Measurements from ENCODE around the gene MAD1L1.
"Not testable (repeated sequence)": the region's sequence is repeated elsewhere in the genome, so short reads cannot be mapped to it uniquely, and the experiment has no call there.

Gene MAD1L1

GRCh38 chr7:1997537-1998076 lies 235.1 kb downstream of the MAD1L1 start:
- no peak for DNase-seq

DNA sequence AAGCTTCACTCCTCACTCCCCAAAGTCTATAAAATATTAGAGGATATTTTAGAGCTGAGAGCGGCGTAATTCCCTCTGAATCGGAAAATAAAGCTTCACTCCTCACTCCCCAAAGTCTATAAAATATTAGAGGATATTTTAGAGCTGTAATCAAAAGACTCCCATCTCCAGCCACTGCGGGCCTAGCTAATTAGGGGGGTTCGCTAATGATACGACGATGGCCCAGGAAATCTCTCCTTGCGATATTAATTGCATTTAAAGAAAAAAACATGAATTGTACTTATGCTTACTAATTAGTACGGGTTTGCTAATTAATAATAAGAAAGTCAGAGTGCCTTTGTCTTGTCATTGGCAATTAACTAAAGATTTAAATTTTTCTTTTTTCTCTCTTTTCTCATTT lies 235.9 kb downstream of the MAD1L1 start:
- DNase-seq = no peak

GRCh38 chr7:1995911-1996420 lies 236.8 kb downstream of the MAD1L1 start:
- not testable (repeated sequence) for DNase-seq

- no peak for DNase-seq
Measured at GRCh38 chr7:1995426-1995825, 237.3 kb downstream of the MAD1L1 start.

DNA sequence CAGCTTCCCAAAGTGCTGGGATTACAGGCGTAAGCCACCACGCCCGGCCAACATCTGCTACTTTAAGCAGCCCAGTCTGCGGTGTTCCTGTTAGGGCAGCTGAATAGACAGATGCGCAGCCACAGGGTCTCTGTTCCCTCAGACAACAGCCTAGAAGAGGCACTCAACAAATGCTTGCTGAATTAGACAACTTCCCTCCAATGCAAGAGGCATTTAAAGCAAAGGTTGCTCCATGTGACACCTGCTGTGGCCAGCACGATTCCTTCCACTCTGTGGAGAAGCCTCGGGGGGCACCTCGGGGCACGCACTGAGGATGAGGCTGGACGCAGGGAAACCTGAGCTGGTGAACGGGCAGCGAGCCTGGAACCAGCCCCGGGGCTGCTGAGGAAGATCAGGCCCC lies 237.8 kb downstream of the MAD1L1 start:
- no peak for DNase-seq

- no peak for DNase-seq
Measured at GRCh38 chr7:1993776-1994740, 238.7 kb downstream of the MAD1L1 start.

GRCh38 chr7:1993031-1993695 lies 239.6 kb downstream of the MAD1L1 start:
- DNase-seq = no peak

- no peak for DNase-seq
Measured at GRCh38 chr7:1992554-1992953, 240.2 kb downstream of the MAD1L1 start.

DNA sequence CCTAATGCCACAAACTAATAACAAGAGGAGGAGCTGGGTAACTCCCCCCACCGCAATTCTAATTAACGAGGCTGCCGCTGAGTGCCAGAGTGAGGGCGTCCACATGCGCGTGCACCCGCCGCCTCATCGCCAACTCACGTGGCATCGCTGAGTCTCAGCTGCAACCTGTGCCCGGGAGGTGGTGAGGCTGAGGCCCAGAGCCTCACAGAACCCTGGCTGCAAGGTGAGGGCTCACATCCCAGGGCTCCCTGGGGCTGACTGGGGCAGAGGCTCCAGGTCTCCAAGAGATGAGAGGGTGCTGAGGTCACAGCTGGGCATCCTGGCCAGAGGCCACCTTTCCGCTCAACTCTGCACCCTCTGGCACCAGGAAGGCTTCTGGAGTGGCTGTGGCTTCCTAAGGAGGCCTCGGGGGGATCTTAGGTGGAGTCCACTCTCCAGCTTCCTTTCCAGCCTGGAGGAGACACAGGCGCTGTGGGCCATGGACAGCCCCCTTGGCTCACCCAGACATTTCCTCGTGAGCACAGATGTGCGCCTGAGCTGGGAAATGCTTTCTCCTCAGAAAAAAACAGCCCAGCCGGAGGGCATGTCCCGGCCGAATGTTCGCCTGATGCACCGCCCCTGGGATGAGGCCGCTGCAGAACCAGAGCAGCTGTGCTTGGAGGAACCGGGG lies 242.6 kb downstream of the MAD1L1 start:
- DNase-seq = no peak

DNA sequence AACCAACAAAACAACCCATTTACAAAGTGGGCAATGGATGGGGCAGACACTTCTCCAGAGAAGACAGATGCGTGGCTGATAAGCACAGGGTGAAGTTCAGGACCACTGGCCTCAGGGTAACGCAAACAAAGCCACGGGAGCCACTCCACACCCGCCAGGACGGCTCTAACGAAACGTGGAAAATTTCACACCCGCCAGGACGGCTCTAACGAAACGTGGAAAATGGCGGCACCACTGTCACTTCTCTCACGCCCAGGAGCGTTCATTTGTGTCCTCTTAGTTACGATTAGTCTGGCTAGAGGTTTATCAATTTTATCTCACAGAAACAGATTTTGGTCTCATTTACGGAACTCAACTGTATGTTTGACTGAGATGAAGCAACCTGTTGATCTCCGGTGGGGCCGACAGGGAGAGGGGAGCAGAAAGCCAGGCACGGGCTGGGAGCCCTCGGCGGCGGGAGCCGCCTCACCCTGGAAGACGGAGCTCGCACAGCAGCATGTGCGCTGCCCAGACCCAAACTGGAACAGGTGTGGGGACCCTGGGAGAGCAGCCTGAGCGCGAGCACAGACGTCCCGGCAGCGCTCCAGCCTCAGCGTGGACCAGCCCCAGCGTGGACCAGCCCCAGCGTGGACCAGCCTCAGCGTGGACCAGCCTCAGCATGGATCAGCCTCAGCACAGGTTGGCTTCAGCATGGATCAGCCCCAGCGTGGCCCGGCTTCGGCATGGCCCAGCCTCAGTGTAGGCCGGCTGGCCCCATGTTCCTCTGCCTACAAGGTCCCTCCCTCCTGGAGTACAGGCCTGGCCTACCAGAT lies 243.5 kb downstream of the MAD1L1 start:
- DNase-seq = no peak

- DNase-seq = no peak
Measured at GRCh38 chr7:1988533-1988930, 244.2 kb downstream of the MAD1L1 start.

- no peak for DNase-seq
Measured at GRCh38 chr7:1987591-1988532, 244.9 kb downstream of the MAD1L1 start.

DNA sequence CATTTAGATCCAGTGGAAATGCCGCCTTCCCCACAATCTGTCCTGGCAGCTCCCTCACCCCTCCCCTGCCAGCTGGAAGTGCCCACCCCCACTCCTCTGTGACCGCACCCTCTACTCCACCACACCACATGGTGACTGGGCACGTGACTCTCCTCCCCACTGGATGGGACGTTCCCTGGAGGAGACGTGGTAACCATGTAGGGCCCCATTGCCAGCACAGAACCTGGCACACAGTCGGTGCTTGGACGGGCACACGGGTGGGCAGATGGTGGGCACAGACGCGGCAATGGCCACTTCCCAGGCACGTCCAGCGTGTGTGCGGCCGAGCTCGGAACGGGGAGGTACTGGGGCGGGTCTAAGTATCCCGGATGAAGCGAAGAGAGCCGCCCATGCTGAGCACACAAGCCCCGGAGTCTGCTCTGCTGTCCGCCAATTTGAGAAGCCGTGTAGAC lies 245.6 kb downstream of the MAD1L1 start:
- DNase-seq = no peak

DNA sequence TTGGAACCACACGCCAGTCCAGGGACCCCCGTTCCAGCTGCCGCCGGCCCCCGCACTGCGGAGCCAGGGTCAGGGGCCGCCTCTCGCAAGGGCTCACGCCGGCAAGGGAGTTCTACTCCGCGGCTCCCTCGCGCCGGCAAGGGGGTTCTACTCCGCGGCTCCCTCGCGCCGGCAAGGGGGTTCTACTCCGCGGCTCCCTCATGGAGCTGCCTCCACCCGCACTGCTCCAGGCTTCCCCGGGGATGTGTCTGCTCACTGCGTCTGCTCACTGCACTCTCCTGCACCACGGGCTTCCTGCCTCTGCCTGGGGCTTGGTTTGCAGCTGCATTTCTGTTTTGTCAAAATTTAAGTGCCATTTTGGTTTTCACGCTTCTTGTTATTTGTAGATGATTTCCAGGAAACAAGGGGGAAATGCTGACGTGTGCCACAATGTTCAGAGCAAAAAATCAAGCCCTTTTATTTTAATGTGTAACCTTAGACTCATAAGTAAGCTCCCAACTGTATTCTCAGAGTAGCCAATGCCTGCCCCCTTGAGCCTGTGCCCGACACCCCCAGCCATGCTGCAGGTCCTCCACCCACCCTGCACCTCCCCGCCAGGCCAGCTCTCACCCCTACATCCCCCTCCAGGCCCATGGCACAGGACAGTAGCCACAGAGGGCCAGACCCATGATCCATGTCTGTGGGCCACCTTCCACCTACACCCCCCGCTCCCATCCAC lies 246.2 kb downstream of the MAD1L1 start:
- no peak for DNase-seq

DNA sequence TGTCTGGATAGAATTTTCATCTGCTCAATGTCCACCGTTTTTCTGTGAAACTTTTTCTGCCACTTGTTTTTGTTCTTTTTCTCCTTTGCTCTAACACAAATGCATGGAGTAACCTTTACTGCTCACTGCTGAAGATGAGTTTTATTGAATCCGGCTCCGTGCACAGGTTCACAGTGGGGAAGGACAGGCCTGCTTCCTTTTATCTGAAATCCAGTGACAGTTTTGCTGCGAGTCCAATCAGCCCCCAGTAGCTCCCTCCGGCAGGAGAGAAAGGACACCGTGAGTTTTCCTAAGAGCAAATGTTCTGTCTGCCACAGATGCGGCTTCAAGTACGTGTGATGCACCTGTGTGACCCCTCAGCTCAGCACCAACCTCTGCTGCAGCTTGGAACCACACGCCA lies 246.8 kb downstream of the MAD1L1 start:
- no peak for DNase-seq

DNA sequence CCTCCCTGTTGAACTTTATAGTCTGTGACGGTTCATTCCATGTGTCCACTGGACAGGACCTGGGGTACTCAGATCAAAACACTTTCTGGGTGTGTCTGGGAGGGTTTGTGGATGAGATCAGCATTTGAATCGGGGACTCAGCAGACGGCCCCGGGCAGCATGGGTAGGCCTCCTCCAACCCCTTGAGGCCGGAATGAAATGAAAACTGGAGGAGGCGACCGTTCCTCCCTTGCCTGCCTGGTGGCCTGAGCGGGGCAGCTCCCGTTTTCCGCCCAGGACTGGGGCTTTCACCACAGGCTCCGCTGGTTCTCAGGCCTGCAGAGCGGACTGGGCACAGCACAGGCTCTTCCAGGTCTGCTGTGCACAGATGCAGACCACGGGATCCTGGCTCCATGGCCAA lies 247.7 kb downstream of the MAD1L1 start:
- DNase-seq = peak; percentile 5

- DNase-seq = no peak
Measured at GRCh38 chr7:1981878-1982230, 250.9 kb downstream of the MAD1L1 start.

- no peak for DNase-seq
Measured at GRCh38 chr7:1981201-1981877, 251.4 kb downstream of the MAD1L1 start.

Data from kidney glomerular epithelial cell (primary cell).